Stimulated activated CD4-positive, alpha-beta T cell treated with anti-CD3 and anti-CD28 coated beads, TNF-alpha, amount 100 ng/mL, for 1 hour (primary cell): ENCODE data around the gene MTPN.

Experiments used
- DNase-seq, 3 donors: peaks; one replicate each; pipeline ENCODE4 v3.0.0-alpha.2; 2020; ENCODE audit warnings: low read depth in 3 of 3, low spot score in 1 of 3

MTPN gene

GRCh38 chr7:135889823-135890222 is 87.3 kb downstream of the MTPN start:
- DNase-seq, result no peak

- no peak for DNase-seq
Observed at GRCh38 chr7:135888740-135889139, 88.4 kb downstream of the MTPN start.

- no peak for DNase-seq
Observed at GRCh38 chr7:135886345-135887132, 90.6 kb downstream of the MTPN start.

GRCh38 chr7:135884495-135885232 is 92.5 kb downstream of the MTPN start:
- no peak for DNase-seq

GRCh38 chr7:135879233-135879632 is 97.9 kb downstream of the MTPN start:
- no peak for DNase-seq

GRCh38 chr7:135878284-135878683 is 98.9 kb downstream of the MTPN start:
- DNase-seq, result no peak

GRCh38 chr7:135877805-135878204 is 99.4 kb downstream of the MTPN start:
- DNase-seq, result no peak
